GM13977 (cell line): ENCODE measurements around the gene RAD51B.
A peak's percentile ranks its signal among the peaks of the same experiment; 100 is the strongest.

ENCODE experiments used
- DNase-seq: peaks from one replicate; pipeline ENCODE4 v3.0.0; 2012; ENCODE audit warnings: low spot score
- in situ Hi-C: fragments of 300-500 bp; cut with MboI; formaldehyde crosslinking; loops from one replicate; pipeline ENCODE4 v1.12.0; 2022; ENCODE audit warnings: low sequenced_read_pairs, low pct_unique_long_range_greater_than_20kb, mixed read lengths, inconsistent platforms; ENCODE audit not compliant: unreplicated experiment
- TF ChIP-seq, protein P1 (sequence below): IDR thresholded peaks from 2 replicates; pipeline ENCODE4 v1.5.1; 2012; ENCODE audit warnings: mild to moderate bottlenecking, control low read depth; ENCODE audit not compliant: insufficient read depth; ENCODE audit errors: extremely low read depth, missing control alignments

The RAD51B gene

DNA sequence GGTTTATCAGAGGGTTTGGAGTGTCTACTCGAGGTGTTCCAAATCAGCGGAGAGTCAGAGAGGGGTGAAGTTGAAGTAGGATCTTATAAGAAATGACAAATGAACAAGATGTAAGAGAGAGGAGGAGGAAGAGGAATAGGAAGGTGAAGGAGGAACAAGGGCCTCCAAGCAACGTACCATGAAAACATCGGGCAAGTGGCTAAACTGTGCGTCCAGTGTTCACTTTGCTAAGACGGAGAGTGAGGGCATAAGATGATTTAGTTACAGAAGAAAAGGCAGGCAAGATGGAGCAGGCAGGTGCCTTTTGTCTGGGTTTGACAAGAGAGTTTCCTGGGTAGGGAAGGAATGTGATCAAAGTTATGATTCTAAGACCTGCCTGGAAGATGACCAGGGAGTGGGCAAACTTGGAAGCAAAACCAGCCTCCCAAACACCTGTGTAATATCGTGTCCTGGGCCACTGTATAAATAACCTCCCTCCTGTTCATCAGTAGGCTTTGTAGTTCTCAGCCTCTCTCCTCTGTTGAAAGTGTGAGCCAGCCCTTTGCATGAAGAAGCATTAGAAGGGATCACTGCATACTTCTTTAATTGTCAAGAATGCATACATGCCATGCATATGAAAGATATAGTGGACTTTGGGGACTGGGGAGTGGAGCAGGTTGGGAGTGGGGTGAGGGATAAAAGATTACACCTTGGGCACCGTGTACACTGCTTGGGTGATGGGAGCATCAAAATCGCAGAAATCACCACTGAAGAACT lies 861.9 kb downstream of the RAD51B start:
- in situ Hi-C loops = no loop called here

DNA sequence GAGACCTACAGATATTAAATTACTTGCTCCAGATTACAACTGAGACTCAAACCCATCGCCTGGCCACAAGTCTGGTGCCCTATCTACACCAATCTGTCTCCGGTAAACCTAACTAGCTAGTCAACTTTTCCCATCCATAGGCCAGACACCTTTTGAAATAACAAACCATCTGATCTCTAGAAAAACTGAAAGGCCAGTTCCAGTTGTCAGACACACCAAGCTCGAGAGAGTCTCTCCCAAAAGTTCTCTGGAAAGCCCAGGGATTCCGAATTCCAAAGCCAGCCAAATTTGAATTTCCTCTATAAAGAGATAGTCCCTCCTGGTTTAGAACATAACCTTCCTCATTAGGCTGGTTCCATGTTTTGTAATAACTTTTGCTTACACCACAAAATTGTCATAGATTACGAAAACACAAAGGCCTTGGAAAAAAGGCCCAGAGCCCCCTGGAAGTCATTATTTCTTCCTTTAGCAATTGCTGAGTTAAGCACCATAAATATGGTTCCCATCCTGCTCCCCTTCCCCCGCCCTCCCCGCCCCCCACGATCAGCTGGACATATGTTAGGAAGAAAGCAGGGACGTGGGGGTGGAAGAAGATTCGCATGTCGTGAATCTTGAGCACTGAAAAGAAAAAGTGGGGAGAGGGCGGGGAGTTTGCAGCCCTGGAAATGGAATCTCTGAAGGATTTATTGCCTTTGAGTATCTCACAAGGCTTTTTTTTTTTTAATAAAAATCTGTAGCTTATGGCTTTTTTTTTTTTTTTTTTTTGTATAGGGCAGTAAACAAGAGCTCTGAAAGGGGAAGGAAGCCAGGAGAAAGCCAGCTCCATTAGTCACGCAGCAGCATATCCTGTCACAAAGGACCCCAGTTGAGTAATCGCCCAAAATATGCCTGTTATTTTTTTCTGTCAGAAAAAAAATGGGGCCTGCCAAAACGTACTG lies 862.9 kb downstream of the RAD51B start:
- TF ChIP-seq, protein P1, sequence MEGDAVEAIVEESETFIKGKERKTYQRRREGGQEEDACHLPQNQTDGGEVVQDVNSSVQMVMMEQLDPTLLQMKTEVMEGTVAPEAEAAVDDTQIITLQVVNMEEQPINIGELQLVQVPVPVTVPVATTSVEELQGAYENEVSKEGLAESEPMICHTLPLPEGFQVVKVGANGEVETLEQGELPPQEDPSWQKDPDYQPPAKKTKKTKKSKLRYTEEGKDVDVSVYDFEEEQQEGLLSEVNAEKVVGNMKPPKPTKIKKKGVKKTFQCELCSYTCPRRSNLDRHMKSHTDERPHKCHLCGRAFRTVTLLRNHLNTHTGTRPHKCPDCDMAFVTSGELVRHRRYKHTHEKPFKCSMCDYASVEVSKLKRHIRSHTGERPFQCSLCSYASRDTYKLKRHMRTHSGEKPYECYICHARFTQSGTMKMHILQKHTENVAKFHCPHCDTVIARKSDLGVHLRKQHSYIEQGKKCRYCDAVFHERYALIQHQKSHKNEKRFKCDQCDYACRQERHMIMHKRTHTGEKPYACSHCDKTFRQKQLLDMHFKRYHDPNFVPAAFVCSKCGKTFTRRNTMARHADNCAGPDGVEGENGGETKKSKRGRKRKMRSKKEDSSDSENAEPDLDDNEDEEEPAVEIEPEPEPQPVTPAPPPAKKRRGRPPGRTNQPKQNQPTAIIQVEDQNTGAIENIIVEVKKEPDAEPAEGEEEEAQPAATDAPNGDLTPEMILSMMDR = no peak
- in situ Hi-C loops = no loop called here
- peak; percentile 40 for DNase-seq

More for the DNA sequence above, 861.9 kb downstream of the RAD51B start:
- TF ChIP-seq, protein P1 = no peak
- no peak for DNase-seq

DNA sequence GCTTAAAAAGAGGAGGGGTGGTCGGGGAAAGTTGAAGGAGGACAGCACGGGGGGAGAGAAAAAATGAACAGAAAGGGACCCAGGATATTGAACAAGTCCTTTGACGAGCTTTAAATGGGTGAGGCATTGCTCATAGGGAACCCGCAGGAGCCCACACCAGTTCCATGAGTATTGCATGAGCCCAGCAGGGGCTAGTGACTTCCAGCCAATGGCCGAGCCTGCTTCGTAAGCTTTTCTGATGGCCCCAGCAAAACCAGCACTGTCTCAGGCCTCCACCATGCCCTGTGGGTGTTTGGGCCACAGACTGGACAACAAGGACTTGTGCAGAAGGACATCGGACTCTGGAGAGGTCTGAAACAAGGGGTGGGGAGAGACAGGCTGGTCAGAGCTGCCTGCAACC lies 863.7 kb downstream of the RAD51B start:
- TF ChIP-seq, protein P1 = no peak
- in situ Hi-C loops = no loop called here
- DNase-seq = no peak

- TF ChIP-seq, protein P1 = no peak
- in situ Hi-C loops = no loop called here
- no peak for DNase-seq
These were observed 865.2 kb downstream of the RAD51B start for GRCh38 chr14:68684466-68685418.

GRCh38 chr14:68685419-68686204 lies 866.0 kb downstream of the RAD51B start:
- in situ Hi-C loops = no loop called here
- peak; percentile 81 for DNase-seq
- TF ChIP-seq, protein P1 = no peak
